ENCODE measurements around the gene GYPB. TPM values are rescaled to one million over a fixed set of nuclear protein-coding genes. Genes with fewer than 3 reads are reported as not detected.
"Not testable (repeated sequence)": the region's sequence is repeated elsewhere in the genome, so short reads cannot be mapped to it uniquely, and the experiment has no call there.

The GYPB gene
- polyA plus RNA-seq, 1 of the 3 experiments (the other 2 are of a cell fraction) = not detected

DNA sequence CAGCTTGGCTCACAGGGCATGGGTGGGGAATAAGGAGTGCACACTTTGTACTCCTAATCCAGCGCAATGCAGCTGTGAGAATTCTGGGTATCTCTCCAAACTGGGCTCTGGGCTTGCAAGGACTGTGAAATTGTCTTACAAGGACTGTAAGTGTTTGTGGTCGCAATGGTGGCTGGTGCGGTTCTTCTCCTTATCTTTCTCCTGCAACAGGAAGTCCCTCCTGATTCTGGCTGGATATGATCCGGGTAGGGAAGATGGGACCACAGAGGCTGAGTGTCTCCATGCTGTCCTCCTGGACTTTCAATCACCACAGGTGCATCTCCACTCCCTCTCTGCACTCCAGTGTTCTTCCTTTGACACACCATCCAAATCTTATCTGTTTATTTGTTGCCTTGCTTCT is 58.1 kb downstream of the GYPB start:
- no peaks in the 10 kb centered on the region for H3K36me3 ChIP-seq (replicated peaks in 1 of 2; ENCODE audit: control insufficient read depth in 1 of 2, insufficient read depth in 2 of 2, low read length in 1 of 2)
- H3K4me1 ChIP-seq (ENCODE audit: control insufficient read depth in 1 of 2, insufficient read depth in 2 of 2, low read depth in 1 of 2, low read length in 1 of 2) = no peaks in the 10 kb centered on the region
- H3K9ac ChIP-seq = no peak overlapping the region
- no peak overlapping the region for H3K4me3 ChIP-seq (ENCODE audit: low read depth in 2 of 2, low read length in 1 of 2)
- no peak overlapping the region for H3K27ac ChIP-seq (ENCODE audit: low read depth in 2 of 2, low read length in 1 of 2)
- 38% methylated on average over 3 of the region's 4 CpGs for WGBS (ENCODE audit: low lambda C conversion rate)
- H3F3A ChIP-seq (replicated peaks; ENCODE audit: insufficient read depth) = no peaks in the 10 kb centered on the region
- no peak overlapping the region for H3K4me2 ChIP-seq
- H3K79me2 ChIP-seq (ENCODE audit: insufficient read depth) = no peaks in the 10 kb centered on the region
- CTCF ChIA-PET = no interaction called here
- no peak for DNase-seq
- no peaks in the 10 kb centered on the region for H3K9me3 ChIP-seq
- H4K20me1 ChIP-seq (ENCODE audit: insufficient read depth) = no peaks in the 10 kb centered on the region
- H3K9me2 ChIP-seq = no peaks in the 10 kb centered on the region
- POLR2A ChIA-PET = no interaction called here
- TF ChIP-seq RAD21 (IDR thresholded peaks at IDR 0.05; ENCODE audit: low read length) = no peak
- no peak for TF ChIP-seq TCF12 (IDR thresholded peaks at IDR 0.05)
- TF ChIP-seq PBX3 (IDR thresholded peaks at IDR 0.05) = no peak
- no peak for TF ChIP-seq NRF1 (IDR thresholded peaks at IDR 0.05; ENCODE audit: low read depth, low read length)
- TF ChIP-seq GABPA (IDR thresholded peaks at IDR 0.05; ENCODE audit: low read depth) = no peak
- no peak for TF ChIP-seq MXI1 (IDR thresholded peaks at IDR 0.05; ENCODE audit: low read depth, low read length)
- TF ChIP-seq FOXJ3 (CRISPR knock-in tag; IDR thresholded peaks at IDR 0.05) = no peak
- no peak for TF ChIP-seq RFX5 (IDR thresholded peaks at IDR 0.05; ENCODE audit: low read length)
- TF ChIP-seq POLR2AphosphoS5 (IDR thresholded peaks at IDR 0.05; ENCODE audit: low read depth, low read length) = no peak
- no peak for TF ChIP-seq YY1 (IDR thresholded peaks at IDR 0.05; ENCODE audit: low read depth)
- no peak for TF ChIP-seq GATA2 (CRISPR knock-in tag; IDR thresholded peaks at IDR 0.05)
- TF ChIP-seq MEF2A (IDR thresholded peaks at IDR 0.05; ENCODE audit: borderline replicate concordance, low read depth) = no peak
- no peak for TF ChIP-seq USF1 (IDR thresholded peaks at IDR 0.05; ENCODE audit: borderline replicate concordance, low read depth)
- TF ChIP-seq CHD2 (IDR thresholded peaks at IDR 0.05; ENCODE audit: low read length, partially characterized antibody) = no peak
- no peak for TF ChIP-seq ZBTB33 (IDR thresholded peaks at IDR 0.05; ENCODE audit: borderline replicate concordance, low read depth)
- TF ChIP-seq, protein P1, sequence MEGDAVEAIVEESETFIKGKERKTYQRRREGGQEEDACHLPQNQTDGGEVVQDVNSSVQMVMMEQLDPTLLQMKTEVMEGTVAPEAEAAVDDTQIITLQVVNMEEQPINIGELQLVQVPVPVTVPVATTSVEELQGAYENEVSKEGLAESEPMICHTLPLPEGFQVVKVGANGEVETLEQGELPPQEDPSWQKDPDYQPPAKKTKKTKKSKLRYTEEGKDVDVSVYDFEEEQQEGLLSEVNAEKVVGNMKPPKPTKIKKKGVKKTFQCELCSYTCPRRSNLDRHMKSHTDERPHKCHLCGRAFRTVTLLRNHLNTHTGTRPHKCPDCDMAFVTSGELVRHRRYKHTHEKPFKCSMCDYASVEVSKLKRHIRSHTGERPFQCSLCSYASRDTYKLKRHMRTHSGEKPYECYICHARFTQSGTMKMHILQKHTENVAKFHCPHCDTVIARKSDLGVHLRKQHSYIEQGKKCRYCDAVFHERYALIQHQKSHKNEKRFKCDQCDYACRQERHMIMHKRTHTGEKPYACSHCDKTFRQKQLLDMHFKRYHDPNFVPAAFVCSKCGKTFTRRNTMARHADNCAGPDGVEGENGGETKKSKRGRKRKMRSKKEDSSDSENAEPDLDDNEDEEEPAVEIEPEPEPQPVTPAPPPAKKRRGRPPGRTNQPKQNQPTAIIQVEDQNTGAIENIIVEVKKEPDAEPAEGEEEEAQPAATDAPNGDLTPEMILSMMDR (IDR thresholded peaks at IDR 0.05) = no peak
- TF ChIP-seq, protein P2, sequence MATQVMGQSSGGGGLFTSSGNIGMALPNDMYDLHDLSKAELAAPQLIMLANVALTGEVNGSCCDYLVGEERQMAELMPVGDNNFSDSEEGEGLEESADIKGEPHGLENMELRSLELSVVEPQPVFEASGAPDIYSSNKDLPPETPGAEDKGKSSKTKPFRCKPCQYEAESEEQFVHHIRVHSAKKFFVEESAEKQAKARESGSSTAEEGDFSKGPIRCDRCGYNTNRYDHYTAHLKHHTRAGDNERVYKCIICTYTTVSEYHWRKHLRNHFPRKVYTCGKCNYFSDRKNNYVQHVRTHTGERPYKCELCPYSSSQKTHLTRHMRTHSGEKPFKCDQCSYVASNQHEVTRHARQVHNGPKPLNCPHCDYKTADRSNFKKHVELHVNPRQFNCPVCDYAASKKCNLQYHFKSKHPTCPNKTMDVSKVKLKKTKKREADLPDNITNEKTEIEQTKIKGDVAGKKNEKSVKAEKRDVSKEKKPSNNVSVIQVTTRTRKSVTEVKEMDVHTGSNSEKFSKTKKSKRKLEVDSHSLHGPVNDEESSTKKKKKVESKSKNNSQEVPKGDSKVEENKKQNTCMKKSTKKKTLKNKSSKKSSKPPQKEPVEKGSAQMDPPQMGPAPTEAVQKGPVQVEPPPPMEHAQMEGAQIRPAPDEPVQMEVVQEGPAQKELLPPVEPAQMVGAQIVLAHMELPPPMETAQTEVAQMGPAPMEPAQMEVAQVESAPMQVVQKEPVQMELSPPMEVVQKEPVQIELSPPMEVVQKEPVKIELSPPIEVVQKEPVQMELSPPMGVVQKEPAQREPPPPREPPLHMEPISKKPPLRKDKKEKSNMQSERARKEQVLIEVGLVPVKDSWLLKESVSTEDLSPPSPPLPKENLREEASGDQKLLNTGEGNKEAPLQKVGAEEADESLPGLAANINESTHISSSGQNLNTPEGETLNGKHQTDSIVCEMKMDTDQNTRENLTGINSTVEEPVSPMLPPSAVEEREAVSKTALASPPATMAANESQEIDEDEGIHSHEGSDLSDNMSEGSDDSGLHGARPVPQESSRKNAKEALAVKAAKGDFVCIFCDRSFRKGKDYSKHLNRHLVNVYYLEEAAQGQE (IDR thresholded peaks at IDR 0.05; ENCODE audit: low read depth, low read length) = no peak
- TF ChIP-seq ELF1 (IDR thresholded peaks at IDR 0.05) = no peak
- TF ChIP-seq, protein P3, sequence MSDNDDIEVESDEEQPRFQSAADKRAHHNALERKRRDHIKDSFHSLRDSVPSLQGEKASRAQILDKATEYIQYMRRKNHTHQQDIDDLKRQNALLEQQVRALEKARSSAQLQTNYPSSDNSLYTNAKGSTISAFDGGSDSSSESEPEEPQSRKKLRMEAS (IDR thresholded peaks at IDR 0.05; ENCODE audit: low read depth) = no peak
- no peak for TF ChIP-seq SMC3 (IDR thresholded peaks at IDR 0.05; ENCODE audit: low read depth, low read length)
- H2AFZ ChIP-seq (ENCODE audit: low read depth) = no peak overlapping the region
- no peaks in the 10 kb centered on the region for H3K27me3 ChIP-seq (ENCODE audit: insufficient read depth)

DNA sequence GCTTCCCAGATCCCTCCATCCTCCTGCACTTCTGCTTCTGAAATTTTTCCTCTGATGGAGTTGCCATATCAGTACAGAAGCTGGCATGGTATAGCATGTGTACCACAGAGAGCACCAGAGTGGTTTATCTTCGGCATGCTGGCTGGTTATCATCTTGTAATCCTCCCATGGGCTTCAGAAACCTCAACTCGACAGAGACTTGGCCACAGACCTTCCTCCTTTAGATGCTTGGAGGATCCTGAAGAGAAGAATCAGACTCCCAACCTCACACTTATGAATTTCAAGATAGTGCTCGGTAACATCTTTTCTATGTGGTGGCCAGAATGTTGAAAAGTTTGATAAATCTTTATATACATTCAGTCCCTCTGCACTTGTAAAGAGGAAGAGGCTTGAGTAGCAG is 63.9 kb downstream of the GYPB start:
- POLR2A ChIA-PET; H2AFZ ChIP-seq (ENCODE audit: low read depth); H3K27me3 ChIP-seq (ENCODE audit: insufficient read depth); H3K36me3 ChIP-seq (replicated peaks in 1 of 2; ENCODE audit: control insufficient read depth in 1 of 2, insufficient read depth in 2 of 2, low read length in 1 of 2); H3K9ac ChIP-seq; H3K9me3 ChIP-seq; H3K4me3 ChIP-seq (ENCODE audit: low read depth in 2 of 2, low read length in 1 of 2); H3K27ac ChIP-seq (ENCODE audit: low read depth in 2 of 2, low read length in 1 of 2); H3F3A ChIP-seq (replicated peaks; ENCODE audit: insufficient read depth); H4K20me1 ChIP-seq (ENCODE audit: insufficient read depth); H3K79me2 ChIP-seq (ENCODE audit: insufficient read depth); CTCF ChIA-PET; H3K4me2 ChIP-seq; H3K9me2 ChIP-seq; DNase-seq; H3K4me1 ChIP-seq (ENCODE audit: control insufficient read depth in 1 of 2, insufficient read depth in 2 of 2, low read depth in 1 of 2, low read length in 1 of 2): not testable (repeated sequence)
- 11% methylated on average over 3 of the region's 3 CpGs for WGBS (ENCODE audit: low lambda C conversion rate)

Measured in SK-N-SH (cell line).